Coronary artery (tissue), 2 donors: ENCODE data around the gene TMEM97.

Source experiments
- DNase-seq: peaks from one replicate; pipeline ENCODE4 v3.0.0-alpha.2; 2017; ENCODE audit warnings: low spot score
- H3K27ac ChIP-seq, 2 donors: fragments of 200-600 bp; sonication (generic); one replicate each; pipeline ENCODE4 v1.5.1; 2016 to 2019
- H3K4me3 ChIP-seq: fragments of 200-600 bp; sonication (generic); 2 replicates; pipeline ENCODE4 v1.5.1; 2016; ENCODE audit warnings: mild to moderate bottlenecking, moderate library complexity
- TF ChIP-seq, protein P1 (sequence below): fragments of 200-600 bp; sonication (generic); IDR thresholded peaks from one replicate; pipeline ENCODE4 v1.5.1; 2019; ENCODE audit warnings: antibody characterized with exemption

The TMEM97 gene

DNA sequence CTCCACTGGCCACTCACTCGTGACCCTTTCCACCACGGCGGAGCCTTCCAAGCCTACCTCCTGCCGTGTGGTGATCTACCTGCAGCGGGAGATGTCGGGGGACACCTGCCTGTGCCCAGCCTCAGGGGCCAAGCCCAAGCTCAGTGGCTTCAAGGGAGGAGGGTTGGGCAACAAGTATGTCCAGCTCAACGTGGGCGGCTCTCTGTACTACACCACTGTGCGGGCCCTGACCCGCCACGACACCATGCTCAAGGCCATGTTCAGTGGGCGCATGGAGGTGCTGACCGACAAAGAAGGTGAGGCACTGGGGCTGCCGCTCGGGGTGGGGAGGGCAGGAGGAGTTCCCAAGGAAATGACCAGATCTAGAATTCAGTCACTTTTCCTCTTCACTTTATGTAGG lies 20.4 kb downstream of the TMEM97 start:
- Histone ChIP-seq H3K4me3 (no peak overlapping the region), H3K27ac (no peak overlapping the region)
- no peak for DNase-seq
- TF ChIP-seq, protein P1, sequence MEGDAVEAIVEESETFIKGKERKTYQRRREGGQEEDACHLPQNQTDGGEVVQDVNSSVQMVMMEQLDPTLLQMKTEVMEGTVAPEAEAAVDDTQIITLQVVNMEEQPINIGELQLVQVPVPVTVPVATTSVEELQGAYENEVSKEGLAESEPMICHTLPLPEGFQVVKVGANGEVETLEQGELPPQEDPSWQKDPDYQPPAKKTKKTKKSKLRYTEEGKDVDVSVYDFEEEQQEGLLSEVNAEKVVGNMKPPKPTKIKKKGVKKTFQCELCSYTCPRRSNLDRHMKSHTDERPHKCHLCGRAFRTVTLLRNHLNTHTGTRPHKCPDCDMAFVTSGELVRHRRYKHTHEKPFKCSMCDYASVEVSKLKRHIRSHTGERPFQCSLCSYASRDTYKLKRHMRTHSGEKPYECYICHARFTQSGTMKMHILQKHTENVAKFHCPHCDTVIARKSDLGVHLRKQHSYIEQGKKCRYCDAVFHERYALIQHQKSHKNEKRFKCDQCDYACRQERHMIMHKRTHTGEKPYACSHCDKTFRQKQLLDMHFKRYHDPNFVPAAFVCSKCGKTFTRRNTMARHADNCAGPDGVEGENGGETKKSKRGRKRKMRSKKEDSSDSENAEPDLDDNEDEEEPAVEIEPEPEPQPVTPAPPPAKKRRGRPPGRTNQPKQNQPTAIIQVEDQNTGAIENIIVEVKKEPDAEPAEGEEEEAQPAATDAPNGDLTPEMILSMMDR: no peak

DNA sequence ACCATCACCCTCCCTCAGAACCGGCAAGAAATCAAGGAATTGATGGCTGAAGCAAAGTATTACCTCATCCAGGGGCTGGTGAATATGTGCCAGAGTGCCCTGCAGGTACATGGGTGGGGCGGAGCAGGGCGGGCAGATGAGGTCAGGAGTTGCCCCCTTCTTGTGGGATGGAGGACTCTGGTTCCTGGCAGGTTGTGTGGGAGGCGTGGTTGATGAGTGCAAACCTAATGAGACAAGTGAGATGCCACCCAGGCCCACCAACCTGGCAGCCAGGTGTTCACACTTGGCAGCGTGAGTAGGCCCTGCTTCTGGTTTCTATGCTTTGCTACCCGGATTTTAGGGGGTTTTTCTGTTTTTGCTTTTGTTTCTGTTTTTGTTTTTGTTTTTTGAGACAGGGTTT lies 21.4 kb downstream of the TMEM97 start:
- TF ChIP-seq, protein P1: no peak
- no peak overlapping the region for H3K4me3 ChIP-seq
- DNase-seq: no peak
- H3K27ac ChIP-seq: no peak overlapping the region

DNA sequence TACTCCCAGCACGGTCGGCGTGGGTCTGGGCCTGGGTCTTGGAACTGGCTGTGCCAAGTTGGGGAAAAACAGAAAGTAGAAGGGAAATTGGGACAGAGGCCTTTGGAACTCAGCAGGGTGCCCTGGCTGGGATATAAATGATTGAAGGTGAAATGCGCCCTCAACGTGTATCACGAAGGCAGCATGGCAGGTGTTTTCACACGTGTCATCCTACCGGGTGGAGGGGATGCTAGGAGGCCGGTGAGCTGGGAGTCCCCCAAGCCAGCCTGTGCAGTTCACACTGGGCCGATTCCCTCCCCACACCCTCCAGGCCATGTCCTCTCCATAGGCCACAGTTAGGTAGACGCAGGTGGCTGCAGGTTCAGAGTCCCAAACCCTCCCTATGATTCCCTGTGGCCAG lies 22.5 kb downstream of the TMEM97 start:
- no peak for DNase-seq
- H3K4me3 ChIP-seq: no peak overlapping the region
- TF ChIP-seq, protein P1: no peak
- no peak overlapping the region for H3K27ac ChIP-seq

DNA sequence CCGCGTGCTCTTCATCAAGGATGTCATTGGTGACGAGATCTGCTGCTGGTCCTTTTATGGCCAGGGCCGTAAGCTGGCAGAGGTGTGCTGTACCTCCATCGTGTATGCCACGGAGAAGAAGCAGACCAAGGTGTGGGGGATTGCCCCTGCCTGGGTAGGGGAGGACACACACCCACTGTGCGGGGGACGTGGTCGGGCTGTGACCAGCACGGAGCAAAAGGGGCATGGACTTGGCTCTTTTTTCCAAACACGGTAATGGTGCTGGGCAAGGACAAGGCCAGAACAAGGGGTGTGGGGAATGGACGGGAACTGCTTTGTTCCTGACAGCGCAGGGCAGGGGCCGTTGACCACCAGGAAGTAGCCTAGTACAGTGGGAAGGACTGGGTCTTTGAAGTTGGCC lies 23.3 kb downstream of the TMEM97 start:
- no peak for DNase-seq
- H3K27ac ChIP-seq: no peak overlapping the region
- TF ChIP-seq, protein P1: no peak
- no peak overlapping the region for H3K4me3 ChIP-seq

DNA sequence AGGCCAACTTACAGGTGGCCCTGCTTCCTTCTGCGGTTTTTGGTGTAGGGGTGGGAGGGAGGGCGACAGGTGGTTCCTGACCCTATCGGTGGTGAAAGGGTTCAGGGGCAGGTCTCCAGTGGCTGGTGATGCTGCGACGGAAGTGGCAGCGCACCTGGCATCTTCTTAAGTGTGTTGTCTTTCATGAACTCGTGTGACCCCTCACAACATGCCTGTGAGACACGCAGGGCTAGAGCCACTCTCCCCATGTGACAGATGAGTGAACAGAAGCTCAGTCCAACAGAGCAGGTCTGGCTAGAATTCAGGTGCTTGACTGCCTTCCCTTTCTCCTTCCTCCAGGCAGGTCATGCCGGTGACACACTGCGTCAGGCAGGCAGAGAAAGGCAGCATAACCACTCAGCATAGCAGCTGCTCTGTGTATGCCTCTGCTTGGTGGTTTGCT lies 24.5 kb downstream of the TMEM97 start:
- H3K4me3 ChIP-seq: no peak overlapping the region
- H3K27ac ChIP-seq: peak overlapping the region in 1 of 2 donors; percentile 30
- TF ChIP-seq, protein P1: no peak
- DNase-seq: no peak

DNA sequence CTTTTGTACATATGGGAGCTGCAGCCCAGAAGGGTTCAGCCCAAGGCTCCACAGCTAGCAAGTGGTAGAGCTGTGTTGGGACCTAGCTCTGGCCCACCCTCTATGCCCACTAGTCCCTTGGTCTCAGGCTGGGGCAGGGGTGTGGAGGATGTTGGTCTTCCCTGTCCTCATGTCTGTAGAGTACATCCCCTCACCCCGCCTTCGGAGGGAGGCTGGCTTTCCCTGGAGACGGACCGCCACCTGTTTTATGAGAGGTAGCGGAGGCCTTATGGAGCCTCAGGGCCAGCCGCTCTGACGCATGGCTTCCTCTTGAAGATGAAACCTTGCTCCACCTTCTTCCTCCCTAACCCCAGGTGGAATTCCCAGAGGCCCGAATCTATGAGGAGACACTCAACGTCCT lies 25.0 kb downstream of the TMEM97 start:
- Histone ChIP-seq H3K4me3 (no peak overlapping the region), H3K27ac (peak overlapping the region in 1 of 2 donors; percentile 77)
- TF ChIP-seq, protein P1: no peak
- DNase-seq: no peak

DNA sequence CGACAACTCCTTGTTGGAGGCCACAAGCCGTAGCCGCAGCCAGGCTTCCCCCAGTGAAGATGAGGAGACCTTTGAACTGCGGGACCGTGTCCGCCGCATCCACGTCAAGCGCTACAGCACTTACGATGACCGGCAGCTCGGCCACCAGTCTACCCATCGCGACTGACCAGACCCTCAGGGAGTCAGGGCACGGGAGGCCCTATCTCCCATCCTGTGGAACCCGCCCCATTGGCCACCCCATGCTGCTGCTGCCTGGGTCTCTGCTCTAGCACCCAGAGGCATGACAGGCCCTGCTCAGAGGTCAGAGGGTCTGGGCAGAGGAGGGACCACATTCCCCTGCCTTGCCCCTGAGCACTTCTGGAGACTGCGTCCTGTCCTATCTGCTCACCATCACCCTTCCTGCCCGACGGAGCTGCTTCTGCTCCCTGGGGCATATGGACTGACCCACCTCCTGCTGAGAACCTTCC lies 25.5 kb downstream of the TMEM97 start:
- H3K27ac ChIP-seq: peak overlapping the region in 1 of 2 donors; percentile 77
- TF ChIP-seq, protein P1: no peak
- DNase-seq: no peak
- H3K4me3 ChIP-seq: no peak overlapping the region
